Measurements from ENCODE around the gene ABCC4.
A peak's percentile ranks its signal among the peaks of the same experiment; 100 is the strongest.

Gene ABCC4

GRCh38 chr13:95035311-95036109 lies 265.7 kb downstream of the ABCC4 start:
- in situ Hi-C loops (cut with HindIII; ENCODE audit: low pct_unique_long_range_greater_than_20kb, low sequenced_read_pairs) = no loop called here
- TF ChIP-seq JUND (IDR thresholded peaks at IDR 0.05; ENCODE audit: low read depth) = no peak
- no peak for DNase-seq (ENCODE audit: low read depth in 1 of 2, low spot score in 1 of 2)

- no peak for TF ChIP-seq JUND (IDR thresholded peaks at IDR 0.05; ENCODE audit: low read depth)
- in situ Hi-C loops (cut with HindIII; ENCODE audit: low pct_unique_long_range_greater_than_20kb, low sequenced_read_pairs) = no loop called here
- no peak for DNase-seq (ENCODE audit: low read depth in 1 of 2, low spot score in 1 of 2)
These were observed 267.4 kb downstream of the ABCC4 start for GRCh38 chr13:95033890-95034289.

GRCh38 chr13:95032121-95032520 lies 269.1 kb downstream of the ABCC4 start:
- TF ChIP-seq JUND (IDR thresholded peaks at IDR 0.05; ENCODE audit: low read depth) = no peak
- in situ Hi-C loops (cut with HindIII; ENCODE audit: low pct_unique_long_range_greater_than_20kb, low sequenced_read_pairs) = no loop called here

GRCh38 chr13:95030821-95031343 lies 270.4 kb downstream of the ABCC4 start:
- in situ Hi-C loops (cut with HindIII; ENCODE audit: low pct_unique_long_range_greater_than_20kb, low sequenced_read_pairs) = no loop called here
- DNase-seq (ENCODE audit: low read depth in 1 of 2, low spot score in 1 of 2) = no peak
- TF ChIP-seq JUND (IDR thresholded peaks at IDR 0.05; ENCODE audit: low read depth) = no peak

More at GRCh38 chr13:95032121-95032520, 269.1 kb downstream of the ABCC4 start:
- no peak for DNase-seq (ENCODE audit: low read depth in 1 of 2, low spot score in 1 of 2)

- in situ Hi-C loops (cut with HindIII; ENCODE audit: low pct_unique_long_range_greater_than_20kb, low sequenced_read_pairs) = no loop called here
- no peak for DNase-seq (ENCODE audit: low read depth in 1 of 2, low spot score in 1 of 2)
- no peak for TF ChIP-seq JUND (IDR thresholded peaks at IDR 0.05; ENCODE audit: low read depth)
These were observed 273.6 kb downstream of the ABCC4 start for GRCh38 chr13:95027638-95028037.

- no peak for TF ChIP-seq JUND (IDR thresholded peaks at IDR 0.05; ENCODE audit: low read depth)
- no peak for DNase-seq (ENCODE audit: low read depth in 1 of 2, low spot score in 1 of 2)
- in situ Hi-C loops (cut with HindIII; ENCODE audit: low pct_unique_long_range_greater_than_20kb, low sequenced_read_pairs) = no loop called here
These were observed 276.1 kb downstream of the ABCC4 start for GRCh38 chr13:95025116-95025515.

GRCh38 chr13:95023405-95023804 lies 277.8 kb downstream of the ABCC4 start:
- TF ChIP-seq JUND (IDR thresholded peaks at IDR 0.05; ENCODE audit: low read depth) = no peak
- no peak for DNase-seq (ENCODE audit: low read depth in 1 of 2, low spot score in 1 of 2)

GRCh38 chr13:95020298-95020987 lies 280.8 kb downstream of the ABCC4 start:
- in situ Hi-C loops (cut with HindIII; ENCODE audit: low pct_unique_long_range_greater_than_20kb, low sequenced_read_pairs) = no loop called here
- no peak for DNase-seq (ENCODE audit: low read depth in 1 of 2, low spot score in 1 of 2)
- no peak for TF ChIP-seq JUND (IDR thresholded peaks at IDR 0.05; ENCODE audit: low read depth)

More at GRCh38 chr13:95023405-95023804, 277.8 kb downstream of the ABCC4 start:
- in situ Hi-C loops (cut with HindIII; ENCODE audit: low pct_unique_long_range_greater_than_20kb, low sequenced_read_pairs) = no loop called here

GRCh38 chr13:95019886-95020285 lies 281.4 kb downstream of the ABCC4 start:
- in situ Hi-C loops (cut with HindIII; ENCODE audit: low pct_unique_long_range_greater_than_20kb, low sequenced_read_pairs) = no loop called here
- DNase-seq (ENCODE audit: low read depth in 1 of 2, low spot score in 1 of 2) = no peak
- no peak for TF ChIP-seq JUND (IDR thresholded peaks at IDR 0.05; ENCODE audit: low read depth)

GRCh38 chr13:95007322-95007721 lies 293.9 kb downstream of the ABCC4 start:
- no peak for DNase-seq (ENCODE audit: low read depth in 1 of 2, low spot score in 1 of 2)
- TF ChIP-seq JUND (IDR thresholded peaks at IDR 0.05; ENCODE audit: low read depth) = no peak
- in situ Hi-C loops (cut with HindIII; ENCODE audit: low pct_unique_long_range_greater_than_20kb, low sequenced_read_pairs) = no loop called here

GRCh38 chr13:95005300-95005699 lies 296.0 kb downstream of the ABCC4 start:
- in situ Hi-C loops (cut with HindIII; ENCODE audit: low pct_unique_long_range_greater_than_20kb, low sequenced_read_pairs) = no loop called here
- no peak for DNase-seq (ENCODE audit: low read depth in 1 of 2, low spot score in 1 of 2)
- no peak for TF ChIP-seq JUND (IDR thresholded peaks at IDR 0.05; ENCODE audit: low read depth)

- TF ChIP-seq JUND (IDR thresholded peaks at IDR 0.05; ENCODE audit: low read depth) = no peak
- peak in 1 of 2 experiments; percentile 2 for DNase-seq (ENCODE audit: low read depth in 1 of 2, low spot score in 1 of 2)
- in situ Hi-C loops (cut with HindIII; ENCODE audit: low pct_unique_long_range_greater_than_20kb, low sequenced_read_pairs) = no loop called here
These were observed 298.0 kb downstream of the ABCC4 start for GRCh38 chr13:95003019-95003813.

Measured in T47D (cell line).